DMS 273 (cell line): ENCODE measurements around the gene OR6B1.
"Not testable (repeated sequence)": the region's sequence is repeated elsewhere in the genome, so short reads cannot be mapped to it uniquely, and the experiment has no call there.

Experiments used
- DNase-seq: peaks from one replicate; lab custom pipeline; 2025; ENCODE audit not compliant: unreplicated experiment; lab: John Stamatoyannopoulos, UW

The OR6B1 gene

GRCh38 chr7:144004703-144005102, 4.6 kb downstream of the OR6B1 start:
- no peak for DNase-seq

GRCh38 chr7:144006029-144006691, 6.0 kb downstream of the OR6B1 start:
- no peak for DNase-seq

- DNase-seq, result no peak
These were observed 6.5 kb downstream of the OR6B1 start for GRCh38 chr7:144006692-144007042.

GRCh38 chr7:144009361-144009760, 9.2 kb downstream of the OR6B1 start:
- no peak for DNase-seq

GRCh38 chr7:144010061-144010460, 9.9 kb downstream of the OR6B1 start:
- not testable (repeated sequence) for DNase-seq

- not testable (repeated sequence) for DNase-seq
These were observed 10.7 kb downstream of the OR6B1 start for GRCh38 chr7:144010821-144011220.

GRCh38 chr7:144011458-144012230, 11.5 kb downstream of the OR6B1 start:
- no peak for DNase-seq

- DNase-seq, result no peak
These were observed 17.9 kb downstream of the OR6B1 start for GRCh38 chr7:144018065-144018464.

- DNase-seq, result no peak
These were observed 19.3 kb downstream of the OR6B1 start for GRCh38 chr7:144019457-144019856.

- DNase-seq, result no peak
These were observed 20.2 kb downstream of the OR6B1 start for GRCh38 chr7:144020340-144020739.

GRCh38 chr7:144022169-144022568, 22.0 kb downstream of the OR6B1 start:
- DNase-seq, result no peak

- no peak for DNase-seq
These were observed 23.2 kb downstream of the OR6B1 start for GRCh38 chr7:144023171-144023827.

- DNase-seq, result no peak
These were observed 24.1 kb downstream of the OR6B1 start for GRCh38 chr7:144024213-144024612.

- no peak for DNase-seq
These were observed 26.2 kb downstream of the OR6B1 start for GRCh38 chr7:144026203-144026883.

GRCh38 chr7:144027070-144027469, 26.9 kb downstream of the OR6B1 start:
- peak; percentile 27 for DNase-seq

GRCh38 chr7:144027974-144028373, 27.9 kb downstream of the OR6B1 start:
- DNase-seq, result no peak

GRCh38 chr7:144028547-144028946, 28.4 kb downstream of the OR6B1 start:
- DNase-seq, result no peak

- no peak for DNase-seq
These were observed 32.4 kb downstream of the OR6B1 start for GRCh38 chr7:144032516-144032915.

- DNase-seq, result no peak
These were observed 33.0 kb downstream of the OR6B1 start for GRCh38 chr7:144032985-144033709.

- no peak for DNase-seq
These were observed 35.3 kb downstream of the OR6B1 start for GRCh38 chr7:144035385-144035784.
